Right ventricle myocardium inferior (tissue), 1 donor: ENCODE measurements around the gene SON. TPM values are rescaled to one million over a fixed set of nuclear protein-coding genes. Genes with fewer than 3 reads are reported as not detected.
"Not testable (repeated sequence)": the region's sequence is repeated elsewhere in the genome, so short reads cannot be mapped to it uniquely, and the experiment has no call there.

Experiments used
- ATAC-seq: fragments of 200-7000 bp; cut with Tn5 transposase; one replicate; pipeline ENCODE4 v1.9.1; 2020; ENCODE audit warnings: mild to moderate bottlenecking, moderate library complexity
- DNase-seq: peaks from one replicate; pipeline ENCODE4 v3.0.0; 2021; ENCODE audit errors: missing footprints
- intact Hi-C: fragments of 100-400 bp; cut with DNase I; formaldehyde crosslinking; loops from one replicate; pipeline ENCODE4 v1.11.0; 2022
- total RNA-seq: library from RNA; stranded (reverse); fragmentation: NEBNext Ultra II Directional; extraction: Animal tissue kit (Norgen Biotek cat#: 25700); gene quantifications from one replicate; pipeline ENCODE4 v1.2.1, GENCODE V29; 2021
- donor health status: DM: no; HTN: yes; CAD: no; lungs with severe emphysema.

The SON gene
- total RNA-seq, 1 donor from 2014 or later = 136 TPM

DNA sequence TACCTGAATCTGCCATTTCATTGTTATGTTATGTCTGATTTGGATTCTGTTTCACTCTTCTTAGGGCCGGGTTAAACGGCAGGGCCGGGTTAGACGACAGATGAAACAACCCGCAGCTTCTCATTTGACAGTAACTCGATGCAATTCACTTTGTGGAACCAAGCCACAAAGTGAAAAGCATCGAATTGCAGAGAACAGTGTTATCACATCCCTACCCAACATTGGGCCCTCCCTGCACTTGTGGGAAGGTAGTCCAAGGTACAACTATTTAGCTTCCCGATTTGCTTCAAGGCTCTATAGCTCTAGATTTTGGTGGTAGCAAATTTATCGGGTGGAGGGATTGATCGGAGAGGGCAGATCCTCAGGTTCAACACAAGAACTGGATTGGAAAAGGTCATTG, 17.0 kb downstream of the SON start:
- intact Hi-C loops = no loop called here

DNA sequence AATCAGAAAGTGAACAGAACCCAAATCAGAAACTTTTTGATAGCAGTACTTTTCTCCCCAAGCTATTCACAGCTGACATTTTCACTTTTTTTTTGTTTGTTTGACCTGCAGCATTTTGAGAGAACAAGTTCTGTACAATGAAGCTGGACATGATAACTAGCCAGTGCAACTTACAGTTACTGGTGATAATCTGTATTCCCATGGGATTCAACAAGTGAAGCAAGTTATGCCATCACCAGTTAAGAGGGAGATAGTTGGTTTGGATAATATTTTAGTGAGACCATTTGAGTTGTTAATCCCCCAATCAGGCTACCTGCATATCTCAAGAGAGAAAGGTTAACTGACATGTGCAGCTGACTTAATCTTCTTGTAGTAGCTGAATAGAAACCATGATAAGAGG, 18.1 kb downstream of the SON start:
- ATAC-seq (no peak), DNase-seq (no peak)
- intact Hi-C loops = no loop called here

More for the DNA sequence above, 17.0 kb downstream of the SON start:
- DNase-seq (no peak), ATAC-seq (no peak)

DNA sequence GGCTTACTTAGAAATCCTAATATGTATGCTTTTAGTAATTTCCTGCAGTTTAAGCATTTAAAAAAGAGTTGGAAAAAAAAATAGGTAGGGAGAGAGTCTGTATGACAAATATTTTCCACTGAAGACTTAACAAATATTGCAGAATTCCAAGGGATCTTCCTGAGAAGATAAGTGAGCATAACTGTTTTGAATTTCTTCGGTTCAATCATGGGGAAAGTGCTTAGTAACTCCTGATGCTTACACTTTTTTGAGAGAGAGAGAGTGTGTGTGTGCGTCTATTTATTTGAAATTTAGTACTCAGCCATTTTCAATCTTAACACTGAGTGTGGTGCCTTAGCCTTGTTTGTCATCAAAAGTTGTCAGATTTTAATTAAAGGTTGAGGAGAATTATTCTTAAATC, 18.5 kb downstream of the SON start:
- DNase-seq = no peak
- no peak for ATAC-seq
- intact Hi-C loops = no loop called here

DNA sequence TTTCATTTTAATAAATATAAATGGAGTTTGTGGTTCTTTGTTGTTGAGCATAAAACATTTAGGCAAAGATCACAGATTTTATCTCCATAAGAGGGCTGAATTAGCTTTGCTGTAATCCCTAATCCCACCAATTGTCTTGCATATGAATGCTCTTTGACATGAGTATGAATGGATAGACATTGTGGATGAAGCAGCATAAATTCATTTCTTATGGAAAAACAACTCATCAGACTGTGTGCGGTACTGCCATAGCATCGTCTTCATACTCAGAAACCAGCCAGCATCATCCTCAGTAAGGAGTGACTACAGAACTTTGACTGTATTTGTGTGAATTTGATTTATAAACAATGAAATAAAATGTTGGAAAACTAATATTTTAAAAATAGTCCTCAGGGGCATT, 19.6 kb downstream of the SON start:
- ATAC-seq (no peak), DNase-seq (no peak)
- intact Hi-C loops = no loop called here

DNA sequence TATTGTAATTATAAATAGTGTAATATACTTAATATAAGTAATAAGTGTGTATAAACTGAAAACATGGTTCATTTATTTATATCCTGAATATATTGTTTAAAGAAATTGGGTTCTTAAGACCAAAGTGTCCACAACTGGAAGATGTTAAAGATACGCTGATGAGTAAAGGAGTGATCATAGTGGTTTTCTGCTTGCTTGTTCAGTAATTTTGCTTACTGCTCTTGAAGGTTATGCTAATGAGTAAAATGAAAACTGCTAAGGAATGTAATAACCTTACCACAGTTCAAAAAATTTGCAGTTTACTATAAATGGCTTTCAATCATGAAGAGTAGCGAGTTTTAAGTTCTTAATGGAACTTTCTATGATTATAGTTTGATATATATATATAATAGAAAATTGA, 23.7 kb downstream of the SON start:
- intact Hi-C loops = no loop called here
- no peak for ATAC-seq
- no peak for DNase-seq

DNA sequence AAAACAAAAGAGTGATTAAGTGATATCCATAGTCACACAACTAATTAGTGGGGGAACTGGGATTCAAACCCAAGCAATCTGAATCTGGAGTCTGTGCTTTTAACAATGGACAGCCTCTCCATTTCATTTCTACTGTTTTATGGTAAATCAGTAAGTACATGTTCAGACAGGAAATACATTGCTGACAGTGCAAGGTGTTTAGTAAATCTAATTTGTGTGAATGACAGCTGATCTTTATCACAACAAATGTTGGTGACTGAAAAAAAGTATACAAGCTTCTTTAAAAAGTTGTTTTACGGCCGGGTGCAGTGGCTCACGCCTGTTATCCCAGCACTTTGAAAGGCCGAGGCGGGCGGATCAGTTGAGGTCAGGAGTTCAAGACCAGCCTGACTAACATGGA, 25.1 kb downstream of the SON start:
- intact Hi-C loops = no loop called here
- DNase-seq (no peak), ATAC-seq (no peak)

DNA sequence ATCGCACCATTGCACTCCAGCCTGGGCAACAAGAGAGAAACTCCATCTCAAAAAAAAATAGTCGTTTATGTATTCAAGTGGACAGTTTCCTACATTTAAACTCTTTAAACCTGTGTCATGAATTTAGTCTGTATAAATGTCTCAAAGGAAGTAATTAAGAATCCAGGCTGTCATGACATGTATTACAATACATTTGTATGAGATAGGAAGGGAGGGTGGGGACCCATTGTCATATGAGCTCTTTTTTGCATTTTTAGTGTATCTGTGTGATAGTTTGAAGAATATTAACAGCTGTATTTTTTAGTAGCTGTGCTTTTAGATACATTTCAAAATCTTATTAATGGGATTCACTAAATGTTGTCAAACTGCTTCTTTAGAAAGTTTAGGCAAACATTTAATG, 25.6 kb downstream of the SON start:
- DNase-seq = no peak
- ATAC-seq = no peak
- intact Hi-C loops = no loop called here

DNA sequence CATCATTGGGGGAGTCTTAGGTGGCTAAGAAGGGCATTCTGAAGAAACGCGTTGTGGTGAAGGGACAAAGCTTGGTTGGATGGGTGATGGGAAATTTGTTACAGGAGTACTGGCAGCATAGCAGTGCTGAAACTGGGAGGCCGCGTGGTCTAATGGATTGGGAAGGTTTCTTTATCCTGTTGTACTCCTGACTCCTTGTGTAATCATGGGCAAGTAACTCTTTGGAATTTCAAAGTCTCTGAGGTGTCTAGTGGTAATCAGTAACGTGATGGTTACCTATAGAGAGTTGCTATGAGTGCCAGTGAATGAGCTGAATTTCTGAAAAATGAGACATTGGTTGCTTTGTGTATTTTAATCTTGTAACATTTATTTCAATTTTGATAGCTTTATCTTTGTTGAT, 27.2 kb downstream of the SON start:
- intact Hi-C loops = no loop called here

DNA sequence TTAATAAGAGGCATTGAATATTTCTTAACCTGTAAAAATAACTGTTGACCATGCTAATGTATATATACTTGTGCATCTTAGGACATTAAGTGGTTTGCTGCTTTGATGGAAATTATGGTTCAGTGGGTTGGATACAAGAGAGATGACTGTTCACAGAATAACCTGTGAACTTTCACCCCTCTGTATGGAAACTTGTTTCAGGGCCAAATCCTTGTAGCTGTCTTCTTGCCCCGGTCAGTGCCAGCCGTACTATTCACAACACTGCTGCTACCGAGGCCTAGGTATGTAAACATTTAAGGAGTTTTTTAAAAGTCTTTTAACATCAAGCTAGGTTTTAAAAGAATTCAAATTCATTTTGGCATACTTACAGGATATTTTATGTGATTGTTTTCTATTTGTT, 29.5 kb downstream of the SON start:
- DNase-seq (no peak), ATAC-seq (no peak)
- intact Hi-C loops = no loop called here

More for the DNA sequence above, 27.2 kb downstream of the SON start:
- DNase-seq = no peak
- ATAC-seq = no peak

DNA sequence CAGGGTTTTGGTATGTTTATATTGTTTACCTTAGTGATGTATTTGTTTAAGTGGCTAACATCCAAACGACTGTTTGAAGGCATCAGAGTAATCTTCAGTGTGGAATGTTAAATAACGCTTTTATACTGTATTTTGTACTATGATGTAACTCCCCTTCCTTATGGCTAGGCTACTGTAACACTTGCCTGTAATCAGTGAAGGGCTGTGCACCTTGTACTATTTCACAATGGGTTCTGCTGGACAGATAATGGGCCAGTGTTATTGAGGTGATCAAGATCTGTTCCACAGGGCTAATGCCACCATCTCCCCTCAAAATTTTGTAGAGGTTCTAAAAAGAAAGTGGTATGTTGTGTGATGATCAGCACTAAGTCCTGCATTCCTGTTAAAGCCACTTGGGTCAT, 33.9 kb downstream of the SON start:
- intact Hi-C loops, DNase-seq: not testable (repeated sequence)
- ATAC-seq = peak; percentile 28

DNA sequence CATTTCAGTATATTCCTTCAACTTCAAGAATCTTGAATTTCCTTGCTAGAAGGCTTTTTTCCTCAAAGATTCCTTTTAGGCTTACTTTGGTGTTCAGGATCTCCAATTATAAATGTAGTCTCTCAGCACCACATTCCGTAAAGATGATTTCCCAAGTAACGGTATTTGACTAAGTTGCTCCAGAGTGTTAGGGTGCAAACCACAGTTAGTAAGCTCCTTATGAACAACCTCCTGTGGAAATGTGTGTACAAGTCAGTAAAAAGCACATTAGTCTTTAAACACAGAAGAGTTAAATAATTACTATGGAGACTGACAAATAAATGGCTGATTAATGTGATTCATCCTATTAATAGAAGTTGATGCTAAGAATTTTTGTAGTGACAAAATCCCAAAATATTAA, 35.4 kb downstream of the SON start:
- DNase-seq (no peak), ATAC-seq (no peak)
- intact Hi-C loops = no loop called here

DNA sequence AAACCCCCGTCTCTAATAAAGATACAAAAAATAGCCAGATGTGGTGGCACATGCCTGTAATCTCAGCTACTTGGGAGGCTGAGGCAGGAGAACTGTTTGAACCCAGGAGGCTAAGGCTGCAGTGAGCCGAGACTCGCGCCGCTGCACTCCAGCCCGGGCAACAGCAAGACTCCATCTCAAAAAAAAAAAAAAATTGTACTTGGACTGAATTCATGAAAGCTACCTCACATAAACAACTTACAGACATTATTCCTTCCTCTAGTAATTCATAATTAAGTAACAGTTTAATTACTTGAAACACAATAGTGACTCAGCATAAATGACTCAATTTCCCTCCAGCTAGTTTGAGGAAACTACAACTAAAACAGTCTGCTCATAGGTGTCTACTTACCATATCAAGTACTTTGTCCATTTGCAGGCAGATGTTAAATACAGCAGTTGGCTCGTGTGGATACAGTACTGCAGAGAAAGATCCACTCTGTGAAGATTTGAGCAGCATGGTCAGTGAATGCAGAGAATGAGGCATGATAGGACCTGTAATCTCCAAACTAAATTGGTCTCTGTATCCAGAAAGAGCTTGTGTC, 36.2 kb downstream of the SON start:
- intact Hi-C loops = no loop called here
- ATAC-seq = no peak
- no peak for DNase-seq

DNA sequence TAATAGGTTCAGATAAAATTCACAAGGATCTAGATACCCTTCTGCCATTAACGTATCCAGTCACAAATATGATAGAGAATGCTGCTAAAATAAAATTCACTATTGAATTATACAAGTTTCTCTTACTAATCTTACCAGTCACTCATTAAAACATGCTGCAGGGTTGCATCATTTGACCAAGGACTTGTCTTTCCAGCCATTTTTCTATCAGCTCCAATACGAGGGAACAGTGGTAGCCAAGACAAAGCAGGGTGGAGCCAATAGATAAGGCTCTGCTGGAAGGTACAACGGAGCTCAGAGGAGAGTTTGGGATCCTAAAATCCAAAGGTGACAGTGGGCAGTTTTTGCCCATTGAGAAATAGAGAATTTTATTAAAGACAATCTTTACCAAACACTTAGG, 41.6 kb downstream of the SON start:
- DNase-seq = no peak
- ATAC-seq = no peak
- intact Hi-C loops = no loop called here

DNA sequence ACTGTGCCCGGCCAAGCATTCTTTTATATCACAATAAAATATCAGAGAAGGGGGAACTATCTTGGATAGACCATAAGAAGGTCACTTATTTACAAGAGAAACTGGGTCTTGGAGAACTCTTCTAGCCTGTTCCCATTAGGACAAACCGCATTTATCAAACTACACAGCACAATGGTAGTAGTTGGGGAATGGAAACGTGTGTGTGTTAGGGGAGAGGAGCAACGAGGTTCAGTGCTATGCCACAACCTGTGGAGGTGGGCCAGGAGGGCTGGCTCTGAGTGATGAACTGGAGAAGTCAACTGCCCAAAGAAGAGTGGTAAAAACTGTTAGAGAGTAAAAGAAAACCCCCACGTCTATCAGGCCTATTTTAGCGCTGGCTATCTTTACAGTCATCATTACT, 44.1 kb downstream of the SON start:
- no peak for DNase-seq
- intact Hi-C loops = loop anchor here (5.0 kb wide), 1 partner anchor 45 kb away; the partner anchor contains the start of genes GART and SON
- ATAC-seq = no peak

DNA sequence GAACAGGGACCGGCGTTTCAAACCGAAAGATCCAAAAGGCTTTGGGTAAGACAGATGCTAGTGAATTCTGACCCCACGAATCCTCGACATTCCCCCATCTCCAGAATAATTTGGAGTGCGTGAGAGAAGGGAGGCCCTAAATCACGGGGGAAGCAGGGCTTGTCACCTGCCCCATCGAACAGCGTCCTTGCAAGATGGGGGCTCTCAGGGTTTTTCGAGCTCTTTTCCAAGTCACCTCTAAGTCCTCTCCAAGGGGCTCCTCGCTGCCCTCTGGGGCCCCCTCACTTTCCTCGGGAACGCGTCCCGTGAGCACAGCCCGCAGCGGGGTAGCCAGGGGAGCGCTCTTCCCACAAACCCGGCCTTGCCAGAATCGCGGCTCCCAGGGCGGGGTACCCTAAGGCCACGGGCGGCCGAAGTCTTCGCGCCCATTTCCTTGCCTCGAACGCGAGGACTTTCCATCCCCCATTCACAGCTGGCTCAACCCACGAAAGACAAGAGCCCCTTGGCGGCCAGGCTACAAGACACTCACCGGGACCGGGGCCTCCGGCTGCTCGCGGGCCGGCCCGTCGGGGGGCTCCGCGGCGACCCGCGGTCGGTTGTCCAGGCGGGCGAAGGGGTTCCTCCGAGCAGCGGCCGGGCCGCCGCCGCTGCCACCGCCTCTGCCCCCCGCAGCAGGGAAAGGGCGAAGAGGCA, 45.1 kb downstream of the SON start:
- intact Hi-C loops = loop anchor here (5.0 kb wide), 1 partner anchor 46 kb away; the partner anchor contains the start of genes GART and SON
- DNase-seq (peak; percentile 79), ATAC-seq (peak; percentile 15)

DNA sequence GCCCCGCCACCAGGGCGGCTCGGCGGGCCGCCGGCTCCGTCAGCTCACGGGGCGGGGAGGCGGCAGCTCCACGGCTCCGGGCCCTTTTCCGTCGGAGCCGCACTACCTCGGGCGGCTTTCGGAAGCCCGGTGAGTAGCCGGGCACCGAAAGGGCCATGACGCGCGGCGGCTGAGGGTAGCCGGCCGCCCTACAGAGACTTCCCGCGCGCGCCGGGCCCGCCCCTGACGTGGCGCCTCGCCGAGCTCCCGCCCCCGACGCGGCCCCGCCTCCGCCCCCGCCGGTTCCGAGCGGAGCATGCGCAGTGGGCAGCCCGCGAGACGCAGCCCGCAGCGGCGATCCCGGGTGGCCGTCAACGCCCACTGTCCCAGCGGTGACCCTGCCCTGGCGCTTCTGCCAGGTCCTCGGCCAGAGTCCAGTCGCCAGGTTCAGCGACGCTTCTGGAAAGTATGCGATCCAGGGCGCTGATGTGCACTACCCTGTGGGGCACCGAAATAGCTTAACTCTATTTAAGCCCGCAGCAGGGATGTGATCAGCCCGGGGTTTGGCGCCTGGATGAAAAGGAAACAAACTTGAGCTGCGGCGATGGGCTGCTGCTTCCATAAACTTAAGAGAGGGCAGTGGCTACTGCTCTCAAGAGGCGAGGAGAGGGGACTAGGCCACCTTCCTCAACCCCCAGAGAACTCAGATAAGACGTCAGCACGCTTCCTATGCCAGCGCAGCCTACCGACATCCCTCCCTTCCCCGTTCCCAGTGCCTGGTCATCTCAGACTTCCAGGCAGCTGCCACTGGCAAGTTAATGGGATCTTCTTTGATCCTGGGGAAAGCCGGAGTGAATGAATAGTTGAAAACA, 45.9 kb downstream of the SON start, which contains the start of gene DONSON:
DONSON (minus strand) TSS at position 200 of the 851 bp plus-strand sequence; CDS start at position 157, 43 bp downstream.
- intact Hi-C loops = loop anchor here (5.0 kb wide), 1 partner anchor 46 kb away; the partner anchor contains the start of genes GART and SON
- ATAC-seq (peak; percentile 98), DNase-seq (peak; percentile 95)

DNA sequence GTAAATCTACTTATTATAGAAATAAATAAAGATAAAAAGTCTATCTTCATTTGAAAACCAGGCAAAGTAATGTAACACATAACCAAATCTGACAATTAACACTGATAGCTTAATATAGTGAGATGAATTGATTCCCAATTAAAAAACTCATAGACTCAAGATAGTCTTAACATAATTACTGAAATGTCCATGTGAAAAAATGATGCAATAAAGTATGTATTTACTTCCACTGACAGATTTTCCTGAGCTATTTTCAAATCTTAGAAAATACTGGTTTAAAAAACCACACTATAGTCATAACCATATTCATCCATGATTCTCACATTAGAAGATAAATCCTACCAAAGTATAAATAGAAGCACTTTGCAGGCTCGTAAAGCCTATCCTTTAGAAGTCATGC, 55.2 kb downstream of the SON start:
- intact Hi-C loops = no loop called here
- DNase-seq (no peak), ATAC-seq (no peak)

DNA sequence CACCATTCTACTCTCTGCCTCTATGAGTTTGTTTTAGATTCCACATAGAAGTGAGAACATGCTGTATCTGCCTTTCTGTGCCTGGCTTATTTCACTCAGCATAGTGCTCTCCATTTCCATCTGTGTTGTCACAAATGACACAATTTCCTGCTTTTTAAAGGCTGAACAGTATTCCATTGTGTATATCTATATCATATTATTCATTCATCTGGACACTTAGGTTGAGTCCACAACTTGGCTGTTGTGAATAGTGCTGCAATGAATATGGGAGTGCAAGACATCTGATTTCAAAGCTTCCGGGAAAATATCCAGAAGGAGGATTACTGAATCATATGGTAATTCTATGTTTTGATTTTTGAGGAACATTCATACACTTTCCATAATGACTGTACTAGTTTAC, 65.7 kb downstream of the SON start:
- DNase-seq = no peak
- intact Hi-C loops = no loop called here
- no peak for ATAC-seq

DNA sequence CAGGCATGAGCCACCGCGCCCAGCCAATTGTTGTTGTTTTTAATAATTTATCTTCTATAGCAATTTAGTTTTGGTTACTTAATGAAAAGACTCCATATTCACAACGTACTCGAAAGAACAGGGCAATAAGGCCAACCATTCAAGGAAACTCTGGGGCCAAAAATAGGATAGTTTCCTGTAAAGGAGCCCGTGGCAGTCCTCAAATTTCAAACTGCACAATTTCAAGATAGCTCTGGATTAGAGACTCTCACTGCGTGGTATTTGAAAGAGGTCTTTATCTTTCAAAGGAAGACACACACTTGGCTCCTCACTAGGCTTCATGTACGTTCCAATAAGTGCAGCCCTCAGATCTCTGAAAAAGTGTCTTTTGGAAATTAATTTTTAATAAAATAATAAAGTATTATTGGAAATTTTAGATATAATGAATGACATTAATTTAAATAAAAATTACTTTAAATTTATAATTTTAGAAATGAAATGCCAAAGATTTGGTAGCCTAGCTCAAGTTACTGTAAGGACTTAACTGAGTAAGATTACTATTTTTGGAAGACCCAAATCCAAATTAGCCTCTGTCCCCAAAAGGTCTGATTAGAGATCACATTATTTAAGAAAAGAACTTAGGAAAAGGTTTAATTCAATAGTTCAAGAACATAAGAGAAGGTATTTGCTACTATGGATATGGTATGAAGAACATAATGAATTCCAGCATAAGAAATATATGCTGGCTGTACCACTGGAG, 68.3 kb downstream of the SON start:
- DNase-seq (no peak), ATAC-seq (no peak)
- intact Hi-C loops = no loop called here
